Breast epithelium (tissue), 3 donors: ENCODE data around the gene RAB35.

Experiments used
- CTCF ChIP-seq, 3 donors: fragments of 450-650 bp; IDR thresholded peaks; one replicate each; pipeline ENCODE4 v1.5.1; 2016 to 2017; ENCODE audit warnings: antibody characterized with exemption in 3 of 3, mild to moderate bottlenecking in 3 of 3, moderate library complexity in 3 of 3
- POLR2A ChIP-seq: fragments of 450-650 bp; IDR thresholded peaks from one replicate; pipeline ENCODE4 v1.6.1; 2016; ENCODE audit warnings: antibody characterized with exemption, mild to moderate bottlenecking, moderate library complexity

GRCh38 chr12:120065472-120065871, 51.1 kb downstream of the RAB35 start:
- TF ChIP-seq POLR2A (no peak), CTCF (IDR thresholded peaks at IDR 0.05) (no peak)
